Left forelimb (tissue), 1 donor: ENCODE results near the gene FN1.

Experiments used
- DNase-seq: peaks from one replicate; pipeline ENCODE4 v3.0.0-alpha.2; 2018; ENCODE audit warnings: low spot score

The FN1 gene

DNA sequence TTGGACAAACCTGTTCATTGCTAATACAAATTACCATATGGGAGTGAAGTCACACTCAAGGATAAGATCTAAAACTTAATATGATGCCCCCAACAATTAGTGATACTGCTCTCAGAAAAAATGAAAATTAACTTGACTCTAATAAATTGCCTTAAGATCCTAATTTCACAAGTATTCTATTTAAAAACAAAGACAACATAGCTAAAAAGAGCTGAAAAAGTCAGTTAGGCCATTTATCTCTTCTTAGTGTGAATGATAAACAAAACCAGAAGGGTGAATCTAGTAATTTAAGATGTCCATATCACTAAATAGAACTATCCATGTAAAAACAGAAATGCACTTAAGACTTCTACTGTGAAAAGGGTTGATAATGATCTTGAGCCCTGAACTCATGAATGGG is 53.4 kb downstream of the FN1 start:
- no peak for DNase-seq

GRCh38 chr2:215382011-215382410 is 53.9 kb downstream of the FN1 start:
- no peak for DNase-seq

DNA sequence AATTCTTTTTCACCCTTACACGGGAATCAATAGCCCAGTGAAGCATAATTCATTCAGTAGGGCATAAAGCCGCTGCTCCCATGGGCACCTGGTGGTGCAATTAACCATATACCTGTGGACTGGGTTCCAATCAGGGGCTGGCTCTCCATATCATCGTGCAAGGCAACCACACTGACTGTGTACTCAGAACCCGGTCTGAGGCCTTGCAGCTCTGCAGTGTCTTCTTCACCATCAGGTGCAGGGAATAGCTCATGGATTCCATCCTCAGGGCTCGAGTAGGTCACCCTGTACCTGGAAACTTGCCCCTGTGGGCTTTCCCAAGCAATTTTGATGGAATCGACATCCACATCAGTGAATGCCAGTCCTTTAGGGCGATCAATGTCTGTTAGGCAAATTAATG is 55.2 kb downstream of the FN1 start:
- DNase-seq, result no peak

DNA sequence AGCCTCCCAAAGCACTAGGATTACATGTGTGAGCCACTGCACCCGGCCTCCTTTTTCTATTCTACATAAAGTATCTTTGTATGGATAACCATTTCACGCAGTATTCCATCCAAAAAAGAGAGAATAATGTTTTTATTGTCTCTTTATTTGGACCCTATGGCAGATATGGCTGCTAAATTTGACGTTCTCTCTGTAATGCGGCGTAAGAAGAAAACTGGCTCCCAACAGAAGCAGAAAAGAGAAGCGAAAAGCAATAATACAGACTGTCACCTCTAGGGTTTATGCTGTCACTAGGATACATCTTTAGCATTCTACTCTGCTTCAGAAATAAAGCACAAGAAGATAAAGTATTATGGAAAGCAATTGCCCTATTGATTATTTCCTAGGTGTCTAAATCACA is 55.9 kb downstream of the FN1 start:
- DNase-seq, result no peak

- no peak for DNase-seq
Measured at GRCh38 chr2:215379039-215379438, 56.8 kb downstream of the FN1 start.

DNA sequence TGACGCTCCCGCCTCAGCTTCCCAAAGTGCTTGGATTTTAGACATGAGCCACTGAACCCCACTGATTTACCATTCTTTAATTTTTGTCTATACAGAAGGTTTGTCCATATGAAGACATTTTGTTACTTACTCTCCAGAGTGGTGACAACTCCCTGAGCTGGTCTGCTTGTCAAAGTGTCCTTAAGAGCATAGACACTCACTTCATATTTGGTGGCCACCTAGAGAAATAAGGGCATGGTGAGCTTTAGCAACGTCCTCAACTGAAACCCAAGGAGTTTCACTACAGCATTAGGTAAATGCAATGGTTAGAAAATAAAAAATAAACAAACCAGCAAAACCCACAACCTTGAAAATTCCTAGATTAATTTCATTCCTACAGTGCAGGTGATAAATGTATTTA is 57.8 kb downstream of the FN1 start:
- no peak for DNase-seq

DNA sequence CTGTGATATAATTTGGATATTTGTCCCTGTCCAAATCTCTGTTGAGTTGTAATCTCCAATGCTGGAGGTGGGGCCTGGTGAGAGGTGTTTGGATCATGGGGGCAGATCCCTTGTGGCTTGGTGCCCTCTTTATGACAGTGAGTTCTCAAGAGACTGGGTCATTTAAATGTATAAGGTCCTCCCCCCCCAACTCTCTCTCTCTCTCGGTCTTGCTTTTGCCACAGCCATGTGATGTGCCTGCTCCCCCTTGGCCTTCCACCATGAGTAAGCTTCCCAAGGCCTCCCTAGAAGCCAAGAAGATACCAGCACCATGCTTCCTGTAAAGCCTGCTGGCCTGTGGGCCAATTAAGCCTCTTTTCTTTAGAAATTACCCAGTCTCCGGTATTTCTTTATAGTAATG is 58.6 kb downstream of the FN1 start:
- no peak for DNase-seq

- DNase-seq, result no peak
Measured at GRCh38 chr2:215376103-215376780, 59.6 kb downstream of the FN1 start.

- no peak for DNase-seq
Measured at GRCh38 chr2:215375467-215375830, 60.4 kb downstream of the FN1 start.

- DNase-seq, result no peak
Measured at GRCh38 chr2:215374642-215375466, 61.0 kb downstream of the FN1 start.

DNA sequence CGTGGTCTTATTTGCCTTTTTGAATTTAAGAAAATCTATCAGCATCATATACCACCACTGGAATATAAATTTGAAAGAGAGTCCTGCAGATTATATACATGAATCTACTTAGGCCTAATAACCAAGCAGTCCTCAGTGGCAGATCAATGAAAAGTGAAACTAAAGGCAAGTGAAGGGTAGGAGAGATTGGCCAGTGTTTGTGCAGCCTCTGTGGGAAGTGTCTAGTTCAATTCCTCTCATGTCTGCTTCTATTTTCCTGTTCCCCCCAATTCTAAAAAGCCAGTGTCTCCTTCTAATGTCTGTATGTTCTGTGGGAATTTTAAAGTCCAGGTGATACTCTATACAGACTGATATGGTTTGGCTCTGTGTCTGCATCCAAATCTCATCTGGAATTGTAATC is 61.9 kb downstream of the FN1 start:
- no peak for DNase-seq

DNA sequence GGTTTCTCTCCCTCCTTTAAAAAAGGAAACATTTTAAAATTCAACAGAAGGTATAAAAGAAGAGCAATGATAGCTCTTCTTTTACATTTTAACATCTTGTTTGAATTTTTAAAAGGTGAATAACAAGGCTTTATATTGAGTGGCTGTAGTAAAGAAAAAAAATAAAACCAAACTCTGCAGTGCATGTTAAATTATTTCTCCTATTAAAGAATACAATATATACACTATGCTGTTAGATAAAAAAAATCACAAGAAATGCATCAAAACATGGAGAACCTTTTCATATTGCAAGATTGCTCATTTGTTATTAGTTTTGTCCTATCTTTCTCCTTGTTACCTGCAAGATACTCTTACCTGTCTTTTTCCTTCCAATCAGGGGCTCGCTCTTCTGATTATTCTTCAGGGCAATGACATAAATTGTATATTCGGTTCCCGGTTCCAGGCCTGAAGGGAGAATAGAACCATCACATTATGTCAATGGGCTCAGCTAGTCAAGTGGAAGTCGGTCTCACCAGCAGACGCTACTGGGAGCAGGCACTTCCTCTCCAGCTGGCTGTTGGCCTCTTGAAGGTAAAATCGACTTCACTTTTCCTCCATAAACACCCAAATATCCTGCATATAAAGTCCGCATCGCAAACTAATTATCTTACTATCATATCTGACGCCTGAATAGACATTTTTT is 62.8 kb downstream of the FN1 start:
- DNase-seq, result no peak

DNA sequence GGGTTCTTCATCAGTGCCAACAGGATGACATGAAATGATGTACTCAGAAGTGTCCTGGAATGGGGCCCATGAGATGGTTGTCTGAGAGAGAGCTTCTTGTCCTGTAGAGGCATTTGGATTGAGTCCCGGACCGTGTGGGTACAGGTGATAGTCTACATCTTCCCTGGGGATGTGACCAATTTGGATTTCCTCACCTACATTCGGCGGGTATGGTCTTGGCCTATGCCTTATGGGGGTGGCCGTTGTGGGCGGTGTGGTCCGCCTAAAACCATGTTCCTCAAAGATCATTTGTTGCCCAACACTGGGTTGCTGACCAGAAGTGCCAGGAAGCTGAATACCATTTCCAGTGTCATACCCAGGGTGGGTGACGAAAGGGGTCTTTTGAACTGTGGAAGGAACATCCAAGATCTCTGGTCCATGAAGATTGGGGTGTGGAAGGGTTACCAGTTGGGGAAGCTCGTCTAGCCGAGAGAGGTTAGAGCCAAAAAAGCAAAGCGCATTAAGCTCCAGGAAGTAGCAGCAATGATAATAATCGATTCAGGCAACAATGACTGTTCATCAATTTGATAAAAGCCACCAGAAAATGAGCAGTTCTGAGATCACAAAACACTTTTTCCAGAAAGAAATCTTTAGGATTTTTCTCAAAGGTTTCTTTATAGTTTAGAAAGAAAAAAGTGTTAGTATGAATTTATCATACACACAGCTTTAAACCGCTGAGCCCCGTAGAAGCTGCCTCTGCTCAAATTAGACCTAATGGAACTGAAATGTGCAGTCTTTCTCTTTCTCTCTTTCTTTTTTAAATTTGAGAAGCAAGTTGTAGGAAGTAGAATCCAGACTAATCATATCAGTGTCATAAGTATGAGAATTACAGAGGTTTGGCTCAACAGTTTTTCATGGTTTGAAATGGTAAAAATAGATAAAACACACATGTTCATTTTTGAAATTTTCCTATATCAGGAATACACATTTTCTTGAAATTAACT is 63.7 kb downstream of the FN1 start:
- no peak for DNase-seq

DNA sequence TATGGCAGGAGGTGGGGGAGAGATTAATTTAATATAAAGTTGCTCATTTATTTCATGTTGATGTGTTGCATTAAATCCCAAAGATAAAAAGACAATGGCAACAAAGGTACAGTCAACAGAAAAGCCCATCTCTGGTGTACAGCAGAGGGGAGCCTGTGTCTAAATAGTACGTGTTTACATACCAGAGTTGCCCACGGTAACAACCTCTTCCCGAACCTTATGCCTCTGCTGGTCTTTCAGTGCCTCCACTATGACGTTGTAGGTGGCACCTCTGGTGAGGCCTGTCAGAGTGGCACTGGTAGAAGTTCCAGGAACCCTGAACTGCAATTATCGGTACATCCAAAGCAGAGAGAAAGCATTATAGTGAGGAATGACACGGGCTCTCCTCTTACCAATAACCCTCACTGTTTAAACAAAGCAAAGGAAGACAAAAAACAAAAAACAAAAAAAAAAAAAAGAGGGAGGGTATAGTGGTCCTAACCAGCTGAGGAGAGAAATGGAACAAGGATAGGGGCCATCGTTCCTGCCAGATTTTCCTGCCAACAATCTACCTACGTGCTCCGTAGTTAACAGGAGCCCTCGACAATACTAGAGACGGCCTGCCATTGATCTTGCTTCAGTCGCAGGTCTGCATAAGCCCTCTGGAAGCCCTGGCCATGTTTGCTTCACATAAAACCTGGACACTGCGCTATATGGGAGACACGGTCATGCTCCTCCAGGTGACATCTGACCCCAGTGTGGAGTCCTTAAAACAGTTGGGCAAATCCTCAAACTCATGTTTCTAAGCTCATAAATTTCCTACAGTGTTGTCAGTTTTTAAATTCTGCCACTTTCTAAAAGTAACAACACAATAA is 65.5 kb downstream of the FN1 start:
- DNase-seq, result no peak

DNA sequence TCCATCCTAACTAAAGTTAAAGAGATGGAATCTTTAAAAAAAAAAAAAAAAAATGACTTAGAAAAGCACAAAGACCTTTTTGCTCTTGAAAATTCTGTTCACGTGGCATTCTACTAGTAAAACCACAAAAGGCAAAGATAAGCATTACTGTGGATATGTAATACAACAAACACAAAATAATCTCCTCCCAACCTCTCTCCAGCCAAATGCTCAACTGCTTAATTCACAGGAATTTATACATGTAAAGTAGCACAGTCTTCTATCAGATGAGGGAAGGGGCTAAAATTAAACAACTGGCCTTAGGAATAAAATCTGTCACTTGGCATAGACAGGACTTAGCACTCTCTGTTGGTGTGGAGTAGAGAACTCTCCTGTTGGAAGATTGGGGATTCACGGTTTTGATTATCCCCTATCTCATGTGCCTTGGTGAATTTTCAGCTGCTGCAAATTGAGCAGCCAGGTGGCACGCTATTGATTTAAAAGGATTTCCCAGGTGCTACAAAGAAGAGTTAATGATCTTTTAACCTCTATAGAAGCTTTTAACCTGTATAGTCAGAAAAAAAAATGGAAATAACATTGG is 66.6 kb downstream of the FN1 start:
- no peak for DNase-seq

DNA sequence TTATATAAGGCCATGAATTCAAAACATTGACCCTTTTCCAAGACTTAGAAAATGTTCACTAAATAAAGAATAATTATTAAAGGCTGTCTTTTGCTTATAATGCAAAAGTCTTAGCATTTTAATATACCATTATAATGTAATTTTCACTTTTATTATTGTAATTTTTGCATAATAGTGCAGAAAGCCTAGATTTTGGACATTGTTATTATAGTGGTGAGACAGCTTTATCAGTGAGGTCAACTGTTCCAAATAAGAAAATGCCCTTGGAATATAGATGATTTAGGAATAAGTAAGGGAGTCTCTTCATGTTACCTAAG is 67.4 kb downstream of the FN1 start:
- DNase-seq, result no peak

- no peak for DNase-seq
Measured at GRCh38 chr2:215367662-215368492, 68.0 kb downstream of the FN1 start.

GRCh38 chr2:215366440-215367032 is 69.3 kb downstream of the FN1 start:
- DNase-seq, result no peak

DNA sequence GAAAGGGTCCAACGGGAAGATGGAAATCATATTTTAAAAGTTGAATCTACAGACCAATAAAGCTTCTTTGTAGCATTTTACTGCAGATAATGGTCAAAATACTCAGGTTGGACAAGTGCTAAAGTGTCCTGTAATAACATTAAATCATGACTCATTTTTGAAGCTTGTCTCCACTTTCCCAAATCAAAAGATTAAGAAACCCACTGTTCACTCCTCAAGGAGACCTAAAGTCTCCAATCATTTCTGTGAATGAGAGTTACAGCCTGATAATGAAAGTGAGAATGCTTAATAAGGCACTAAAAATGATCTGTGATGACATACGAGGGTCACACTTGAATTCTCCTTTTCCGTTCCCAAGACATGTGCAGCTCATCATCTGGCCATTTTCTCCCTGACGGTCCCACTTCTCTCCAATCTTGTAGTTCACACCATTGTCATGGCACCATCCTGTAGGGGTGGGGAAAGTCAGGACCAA is 70.6 kb downstream of the FN1 start:
- DNase-seq, result no peak
